K562 (cell line): ENCODE data around the gene PNP.

ENCODE experiments used
- ATF2 ChIP-seq: sonication (generic); formaldehyde crosslinking; IDR thresholded peaks from 2 replicates; pipeline ENCODE4 v1.8.1; 2022; ENCODE audit warnings: missing genetic modification reagents
- POLR2A ChIP-seq: fragments of 450-650 bp; conservative IDR thresholded peaks from 2 replicates; pipeline ENCODE4 v1.6.1; 2016
- REST ChIP-seq, 2 experiments: fragments of 450-650 bp; formaldehyde crosslinking in 1 of 2; IDR thresholded peaks; 2 replicates each; pipeline versions ENCODE4 v1.4.0 to v1.6.1; 2014 to 2020; ENCODE audit warnings: mild to moderate bottlenecking in 2 of 2, borderline replicate concordance in 1 of 2, low read depth in 1 of 2
- ZBTB49 ChIP-seq: sonication (generic); formaldehyde crosslinking; IDR thresholded peaks from 2 replicates; pipeline ENCODE4 v1.8.0; 2022; ENCODE audit warnings: missing genetic modification reagents, mild to moderate bottlenecking, borderline replicate concordance
- ZBTB8A ChIP-seq: fragments of 450-650 bp; IDR thresholded peaks from 2 replicates; pipeline ENCODE4 v1.6.1; 2018; ENCODE audit warnings: mild to moderate bottlenecking, moderate library complexity; ENCODE audit not compliant: partially characterized antibody

GRCh38 chr14:20434701-20435581, 34.3 kb upstream of the PNP start:
- TF ChIP-seq REST (IDR thresholded peaks at IDR 0.05; ENCODE audit: borderline replicate concordance) (no peak), REST (CRISPR knock-in tag; IDR thresholded peaks at IDR 0.05; ENCODE audit: low read depth) (no peak), ZBTB8A (no peak), ZBTB49 (CRISPR knock-in tag) (no peak), ATF2 (no peak), POLR2A (no peak)
